Liver (tissue), 9 donors: Measurements from ENCODE around the gene ARFRP1. TPM values are rescaled to one million over a fixed set of nuclear protein-coding genes. Genes with fewer than 3 reads are reported as not detected.
A peak's percentile ranks its signal among the peaks of the same experiment; 100 is the strongest.

Experiments used
- DNase-seq: peaks from one replicate; pipeline ENCODE4 v3.0.0-alpha.2; 2017; ENCODE audit warnings: low spot score
- H3K27ac ChIP-seq, 2 donors: one replicate each; pipeline ENCODE4 v1.7.0; 2013; ENCODE audit warnings: inconsistent platforms in 2 of 2, low read length in 2 of 2, control low read depth in 1 of 2, low read depth in 1 of 2, mild to moderate bottlenecking in 1 of 2
- H3K27me3 ChIP-seq, 4 donors: one replicate each; pipeline versions ENCODE4 v1.6.1 to v1.7.0; 2013; ENCODE audit warnings: low read length in 3 of 4, inconsistent platforms in 1 of 4, mild to moderate bottlenecking in 1 of 4, moderate library complexity in 1 of 4; ENCODE audit not compliant: control insufficient read depth in 4 of 4, insufficient read depth in 4 of 4
- H3K36me3 ChIP-seq, 4 donors: one replicate each; pipeline versions ENCODE4 v1.6.1 to v1.7.0; 2013; ENCODE audit warnings: low read length in 3 of 4, mild to moderate bottlenecking in 3 of 4, low read depth in 1 of 4, moderate library complexity in 1 of 4; ENCODE audit not compliant: control insufficient read depth in 4 of 4, insufficient read depth in 3 of 4
- H3K4me1 ChIP-seq, 4 donors: one replicate each; pipeline versions ENCODE4 v1.6.1 to v1.7.0; 2013; ENCODE audit warnings: low read length in 3 of 4, mild to moderate bottlenecking in 3 of 4, moderate library complexity in 1 of 4; ENCODE audit not compliant: control insufficient read depth in 4 of 4, insufficient read depth in 4 of 4
- H3K4me3 ChIP-seq, 3 donors: one replicate each; pipeline versions ENCODE4 v1.6.1 to v1.7.0; 2013; ENCODE audit warnings: low read length in 3 of 3, control low read depth in 1 of 3, low read depth in 1 of 3, mild to moderate bottlenecking in 1 of 3
- H3K9ac ChIP-seq, 2 donors: one replicate each; pipeline ENCODE4 v1.7.0; 2013; ENCODE audit warnings: low read length in 2 of 2, mild to moderate bottlenecking in 2 of 2, moderate library complexity in 2 of 2, control low read depth in 1 of 2, low read depth in 1 of 2
- H3K9me3 ChIP-seq, 4 donors: one replicate each; pipeline versions ENCODE4 v1.6.1 to v1.7.0; 2013; ENCODE audit warnings: low read length in 3 of 4; ENCODE audit not compliant: control insufficient read depth in 4 of 4
- EGR1 ChIP-seq, 2 donors: IDR thresholded peaks; 2 replicates each; pipeline ENCODE4 v1.6.1; 2016 to 2018; ENCODE audit warnings: antibody characterized with exemption in 2 of 2, low read depth in 2 of 2
- FOXA1 ChIP-seq: IDR thresholded peaks from 2 replicates; pipeline ENCODE4 v1.6.1; 2016; ENCODE audit warnings: antibody characterized with exemption
- FOXA2 ChIP-seq: IDR thresholded peaks from 2 replicates; pipeline ENCODE4 v1.6.1; 2016; ENCODE audit warnings: antibody characterized with exemption
- GABPA ChIP-seq, 2 donors: IDR thresholded peaks in 1 of 2; conservative IDR thresholded peaks in 1 of 2; 2 replicates each; pipeline ENCODE4 v1.6.1; 2016; ENCODE audit warnings: antibody characterized with exemption in 2 of 2, mild to moderate bottlenecking in 1 of 2, moderate library complexity in 1 of 2
- HNF4A ChIP-seq, 2 donors: conservative IDR thresholded peaks; 2 replicates each; pipeline ENCODE4 v1.6.1; 2016; ENCODE audit warnings: antibody characterized with exemption in 2 of 2, mild to moderate bottlenecking in 2 of 2
- HNF4G ChIP-seq: IDR thresholded peaks from 2 replicates; pipeline ENCODE4 v1.6.1; 2016; ENCODE audit warnings: antibody characterized with exemption
- JUND ChIP-seq, 2 donors: IDR thresholded peaks; 2 replicates each; pipeline ENCODE4 v1.6.1; 2016; ENCODE audit warnings: antibody characterized with exemption in 2 of 2
- NR2F2 ChIP-seq: IDR thresholded peaks from 2 replicates; pipeline ENCODE4 v1.6.1; 2016; ENCODE audit warnings: antibody characterized with exemption
- RAD21 ChIP-seq, 2 donors: IDR thresholded peaks; 2 replicates each; pipeline ENCODE4 v1.6.1; 2016; ENCODE audit warnings: antibody characterized with exemption in 2 of 2, mild to moderate bottlenecking in 2 of 2
- RXRA ChIP-seq, 2 donors: IDR thresholded peaks; 2 replicates each; pipeline ENCODE4 v1.6.1; 2017 to 2018; ENCODE audit warnings: antibody characterized with exemption in 2 of 2, mild to moderate bottlenecking in 1 of 2
- SP1 ChIP-seq: IDR thresholded peaks from 2 replicates; pipeline ENCODE4 v1.6.1; 2018; ENCODE audit warnings: antibody characterized with exemption, mild to moderate bottlenecking
- TAF1 ChIP-seq: conservative IDR thresholded peaks from 2 replicates; pipeline ENCODE4 v1.6.1; 2016; ENCODE audit warnings: antibody characterized with exemption, mild to moderate bottlenecking
- YY1 ChIP-seq: IDR thresholded peaks from 2 replicates; pipeline ENCODE4 v1.6.1; 2016; ENCODE audit warnings: antibody characterized with exemption, mild to moderate bottlenecking
- WGBS: extraction: QIAGEN DNeasy Blood & Tissue Kit; methylation state at CpG from one replicate; pipeline ENCODE4 v1.1.7; 2013; 5-methylcytosine and 5-hydroxymethylcytosine counted together
- polyA plus RNA-seq, 2 donors: library from polyadenylated mRNA; stranded (reverse) in 1 of 2; unstranded in 1 of 2; fragments of 200-250 nt in 1 of 2; fragments of >200 nt in 1 of 2; fragmentation: Nextera tagmentation in 1 of 2; extraction: Ambion mirVana in 1 of 2; gene quantifications; one replicate each; pipeline versions ENCODE4 v1.2.1 to v1.2.3, GENCODE V29; 2013 to 2015
- total RNA-seq, 2 donors: library from RNA; depleted of rRNA; stranded (reverse); fragments of >200 nt; gene quantifications; one replicate each; pipeline ENCODE4 v1.2.3, GENCODE V29; 2014
- TF ChIP-seq, protein P1 (sequence below): IDR thresholded peaks from 2 replicates; pipeline ENCODE4 v1.6.1; 2016; ENCODE audit warnings: antibody characterized with exemption
- TF ChIP-seq, protein P2 (sequence below): IDR thresholded peaks from 2 replicates; pipeline ENCODE4 v1.6.1; 2016; ENCODE audit warnings: antibody characterized with exemption
- TF ChIP-seq, protein P3 (sequence below): IDR thresholded peaks from 2 replicates; pipeline ENCODE4 v1.6.1; 2016; ENCODE audit warnings: antibody characterized with exemption
- TF ChIP-seq, protein P4 (sequence below): IDR thresholded peaks from 2 replicates; pipeline ENCODE4 v1.6.1; 2016; ENCODE audit warnings: antibody characterized with exemption, mild to moderate bottlenecking
- TF ChIP-seq, protein P5 (sequence below): fragments of 150-350 bp; IDR thresholded peaks from 2 replicates; pipeline ENCODE4 v1.5.1; 2017; ENCODE audit warnings: improper control_type of control experiment, low read depth, low read length; ENCODE audit not compliant: missing input control
- donor health status: healthy.
- donor health status: healthy.
- donor health status: healthy.
- donor health status: healthy.
- donor health status: healthy.

ARFRP1 gene
- total and polyA plus RNA-seq, 4 donors = 14.2 to 26.9 (median 20.5) TPM

DNA sequence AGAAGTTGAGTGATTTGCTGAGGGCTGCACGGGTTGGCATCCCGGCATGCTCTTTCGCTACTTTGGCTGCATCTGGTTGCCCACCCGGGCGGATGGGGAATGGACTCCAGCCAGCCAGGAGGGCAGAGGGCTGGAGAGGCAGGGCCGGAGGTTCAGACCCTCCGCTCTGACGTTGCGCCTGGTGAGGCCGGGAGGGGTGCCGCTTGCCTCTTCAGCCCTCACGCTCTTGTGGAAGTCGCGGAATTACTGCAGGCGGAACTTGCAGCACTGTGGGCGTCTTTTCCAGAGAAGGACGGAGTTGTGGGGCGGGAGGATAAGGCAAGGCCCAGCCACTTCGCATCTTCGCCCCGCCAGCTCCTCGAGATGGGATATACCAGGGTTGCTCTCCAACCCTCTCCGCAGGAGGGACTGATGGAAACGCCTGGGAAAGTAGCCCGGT is 49.0 kb downstream of the ARFRP1 start:
- TF ChIP-seq NR2F2 = no peak
- TF ChIP-seq, protein P1, sequence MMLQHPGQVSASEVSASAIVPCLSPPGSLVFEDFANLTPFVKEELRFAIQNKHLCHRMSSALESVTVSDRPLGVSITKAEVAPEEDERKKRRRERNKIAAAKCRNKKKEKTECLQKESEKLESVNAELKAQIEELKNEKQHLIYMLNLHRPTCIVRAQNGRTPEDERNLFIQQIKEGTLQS = no peak
- no peak for TF ChIP-seq RXRA (IDR thresholded peaks at IDR 0.05)
- TF ChIP-seq SP1 = no peak
- TF ChIP-seq JUND (IDR thresholded peaks at IDR 0.05) = no peak
- TF ChIP-seq, protein P2, sequence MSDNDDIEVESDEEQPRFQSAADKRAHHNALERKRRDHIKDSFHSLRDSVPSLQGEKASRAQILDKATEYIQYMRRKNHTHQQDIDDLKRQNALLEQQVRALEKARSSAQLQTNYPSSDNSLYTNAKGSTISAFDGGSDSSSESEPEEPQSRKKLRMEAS = no peak
- no peak for TF ChIP-seq GABPA (IDR thresholded peaks at IDR 0.05 in 1 of 2, conservative IDR thresholded peaks at IDR 0.05 in 1 of 2)
- TF ChIP-seq HNF4A (conservative IDR thresholded peaks at IDR 0.05) = no peak
- no peak for TF ChIP-seq YY1
- TF ChIP-seq EGR1 (IDR thresholded peaks at IDR 0.05; ENCODE audit: low read depth in 2 of 2) = no peak
- no peak for TF ChIP-seq TAF1
- no peak for TF ChIP-seq RAD21 (IDR thresholded peaks at IDR 0.05)
- no peak for TF ChIP-seq FOXA2
- TF ChIP-seq, protein P3, sequence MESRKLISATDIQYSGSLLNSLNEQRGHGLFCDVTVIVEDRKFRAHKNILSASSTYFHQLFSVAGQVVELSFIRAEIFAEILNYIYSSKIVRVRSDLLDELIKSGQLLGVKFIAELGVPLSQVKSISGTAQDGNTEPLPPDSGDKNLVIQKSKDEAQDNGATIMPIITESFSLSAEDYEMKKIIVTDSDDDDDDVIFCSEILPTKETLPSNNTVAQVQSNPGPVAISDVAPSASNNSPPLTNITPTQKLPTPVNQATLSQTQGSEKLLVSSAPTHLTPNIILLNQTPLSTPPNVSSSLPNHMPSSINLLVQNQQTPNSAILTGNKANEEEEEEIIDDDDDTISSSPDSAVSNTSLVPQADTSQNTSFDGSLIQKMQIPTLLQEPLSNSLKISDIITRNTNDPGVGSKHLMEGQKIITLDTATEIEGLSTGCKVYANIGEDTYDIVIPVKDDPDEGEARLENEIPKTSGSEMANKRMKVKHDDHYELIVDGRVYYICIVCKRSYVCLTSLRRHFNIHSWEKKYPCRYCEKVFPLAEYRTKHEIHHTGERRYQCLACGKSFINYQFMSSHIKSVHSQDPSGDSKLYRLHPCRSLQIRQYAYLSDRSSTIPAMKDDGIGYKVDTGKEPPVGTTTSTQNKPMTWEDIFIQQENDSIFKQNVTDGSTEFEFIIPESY = no peak
- no peak for TF ChIP-seq HNF4G
- TF ChIP-seq, protein P4, sequence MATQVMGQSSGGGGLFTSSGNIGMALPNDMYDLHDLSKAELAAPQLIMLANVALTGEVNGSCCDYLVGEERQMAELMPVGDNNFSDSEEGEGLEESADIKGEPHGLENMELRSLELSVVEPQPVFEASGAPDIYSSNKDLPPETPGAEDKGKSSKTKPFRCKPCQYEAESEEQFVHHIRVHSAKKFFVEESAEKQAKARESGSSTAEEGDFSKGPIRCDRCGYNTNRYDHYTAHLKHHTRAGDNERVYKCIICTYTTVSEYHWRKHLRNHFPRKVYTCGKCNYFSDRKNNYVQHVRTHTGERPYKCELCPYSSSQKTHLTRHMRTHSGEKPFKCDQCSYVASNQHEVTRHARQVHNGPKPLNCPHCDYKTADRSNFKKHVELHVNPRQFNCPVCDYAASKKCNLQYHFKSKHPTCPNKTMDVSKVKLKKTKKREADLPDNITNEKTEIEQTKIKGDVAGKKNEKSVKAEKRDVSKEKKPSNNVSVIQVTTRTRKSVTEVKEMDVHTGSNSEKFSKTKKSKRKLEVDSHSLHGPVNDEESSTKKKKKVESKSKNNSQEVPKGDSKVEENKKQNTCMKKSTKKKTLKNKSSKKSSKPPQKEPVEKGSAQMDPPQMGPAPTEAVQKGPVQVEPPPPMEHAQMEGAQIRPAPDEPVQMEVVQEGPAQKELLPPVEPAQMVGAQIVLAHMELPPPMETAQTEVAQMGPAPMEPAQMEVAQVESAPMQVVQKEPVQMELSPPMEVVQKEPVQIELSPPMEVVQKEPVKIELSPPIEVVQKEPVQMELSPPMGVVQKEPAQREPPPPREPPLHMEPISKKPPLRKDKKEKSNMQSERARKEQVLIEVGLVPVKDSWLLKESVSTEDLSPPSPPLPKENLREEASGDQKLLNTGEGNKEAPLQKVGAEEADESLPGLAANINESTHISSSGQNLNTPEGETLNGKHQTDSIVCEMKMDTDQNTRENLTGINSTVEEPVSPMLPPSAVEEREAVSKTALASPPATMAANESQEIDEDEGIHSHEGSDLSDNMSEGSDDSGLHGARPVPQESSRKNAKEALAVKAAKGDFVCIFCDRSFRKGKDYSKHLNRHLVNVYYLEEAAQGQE = no peak
- TF ChIP-seq, protein P5, sequence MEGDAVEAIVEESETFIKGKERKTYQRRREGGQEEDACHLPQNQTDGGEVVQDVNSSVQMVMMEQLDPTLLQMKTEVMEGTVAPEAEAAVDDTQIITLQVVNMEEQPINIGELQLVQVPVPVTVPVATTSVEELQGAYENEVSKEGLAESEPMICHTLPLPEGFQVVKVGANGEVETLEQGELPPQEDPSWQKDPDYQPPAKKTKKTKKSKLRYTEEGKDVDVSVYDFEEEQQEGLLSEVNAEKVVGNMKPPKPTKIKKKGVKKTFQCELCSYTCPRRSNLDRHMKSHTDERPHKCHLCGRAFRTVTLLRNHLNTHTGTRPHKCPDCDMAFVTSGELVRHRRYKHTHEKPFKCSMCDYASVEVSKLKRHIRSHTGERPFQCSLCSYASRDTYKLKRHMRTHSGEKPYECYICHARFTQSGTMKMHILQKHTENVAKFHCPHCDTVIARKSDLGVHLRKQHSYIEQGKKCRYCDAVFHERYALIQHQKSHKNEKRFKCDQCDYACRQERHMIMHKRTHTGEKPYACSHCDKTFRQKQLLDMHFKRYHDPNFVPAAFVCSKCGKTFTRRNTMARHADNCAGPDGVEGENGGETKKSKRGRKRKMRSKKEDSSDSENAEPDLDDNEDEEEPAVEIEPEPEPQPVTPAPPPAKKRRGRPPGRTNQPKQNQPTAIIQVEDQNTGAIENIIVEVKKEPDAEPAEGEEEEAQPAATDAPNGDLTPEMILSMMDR = no peak
- no peak for TF ChIP-seq FOXA1
- no peak for DNase-seq
- H3K27me3 ChIP-seq = no peaks in the 10 kb centered on the region
- peak overlapping the region; percentile 63 to 88 (median 81) for H3K4me3 ChIP-seq
- H3K27ac ChIP-seq = peak overlapping the region; percentile 88 to 90
- peaks cover 0 to 18% (median 8%) of the 10 kb centered on the region in 4 donors for H3K36me3 ChIP-seq
- H3K9me3 ChIP-seq = no peaks in the 10 kb centered on the region
- WGBS = 5% methylated on average over 25 of the region's 25 CpGs
- peak overlapping the region; percentile 32 to 57 for H3K9ac ChIP-seq
- peaks cover 3 to 21% (median 17%) of the 10 kb centered on the region in 4 donors for H3K4me1 ChIP-seq
